GM23338 (cell line): ENCODE measurements around the gene PTPRN2. TPM values are rescaled to one million over a fixed set of nuclear protein-coding genes. Genes with fewer than 3 reads are reported as not detected.

Experiments used
- ATAC-seq: fragments of 200-7000 bp; cut with Tn5 transposase; 3 replicates; pipeline ENCODE4 v1.9.1; 2020
- DNase-seq: peaks from one replicate; pipeline ENCODE4 v3.0.0-alpha.2; 2015; ENCODE audit warnings: low spot score
- H2AFZ ChIP-seq: fragments of 200-600 bp; sonication (generic); 2 replicates; pipeline ENCODE4 v1.8.0; 2016; ENCODE audit warnings: antibody characterized with exemption, mild to moderate bottlenecking, moderate library complexity
- H3F3A ChIP-seq: fragments of 200-600 bp; sonication (generic); replicated peaks from 2 replicates; pipeline ENCODE4 v1.8.0; 2017; ENCODE audit warnings: antibody characterized with exemption, mixed run types, low read depth
- H3K27ac ChIP-seq: fragments of 200-600 bp; sonication (generic); 2 replicates; pipeline ENCODE4 v1.6.1; 2016; ENCODE audit warnings: low read depth
- H3K27me3 ChIP-seq: fragments of 200-600 bp; sonication (generic); 2 replicates; pipeline ENCODE4 v1.8.0; 2016; ENCODE audit warnings: mild to moderate bottlenecking, mixed run types, moderate library complexity; ENCODE audit not compliant: insufficient read depth
- H3K36me3 ChIP-seq: fragments of 200-600 bp; sonication (generic); 2 replicates; pipeline ENCODE4 v1.8.0; 2016; ENCODE audit warnings: mild to moderate bottlenecking; ENCODE audit not compliant: insufficient read depth
- H3K4me1 ChIP-seq: fragments of 200-600 bp; sonication (generic); 2 replicates; pipeline ENCODE4 v1.8.0; 2016; ENCODE audit warnings: mild to moderate bottlenecking, moderate library complexity; ENCODE audit not compliant: insufficient read depth
- H3K4me2 ChIP-seq: fragments of 200-600 bp; sonication (generic); 2 replicates; pipeline ENCODE4 v1.7.1; 2017; ENCODE audit warnings: mixed run types
- H3K4me3 ChIP-seq: fragments of 200-600 bp; sonication (generic); 2 replicates; pipeline ENCODE4 v1.6.1; 2016; ENCODE audit warnings: mixed run types
- H3K79me2 ChIP-seq: fragments of 200-600 bp; sonication (generic); replicated peaks from 2 replicates; pipeline ENCODE4 v1.8.0; 2017; ENCODE audit warnings: mild to moderate bottlenecking; ENCODE audit not compliant: insufficient read depth
- H3K9me2 ChIP-seq: fragments of 200-600 bp; sonication (generic); 2 replicates; pipeline ENCODE4 v1.8.0; 2017; ENCODE audit not compliant: insufficient read depth
- H4K20me1 ChIP-seq: fragments of 200-600 bp; sonication (generic); replicated peaks from 2 replicates; pipeline ENCODE4 v1.8.0; 2017; ENCODE audit warnings: mild to moderate bottlenecking; ENCODE audit not compliant: insufficient read depth
- H3K27ac Mint-ChIP-seq: 2 replicates; pipeline ENCODE4 v1.8.0; 2020; ENCODE audit warnings: inconsistent platforms, mild to moderate bottlenecking, moderate library complexity, mixed read lengths
- H3K27me3 Mint-ChIP-seq: 3 replicates; pipeline ENCODE4 v1.8.0; 2022; ENCODE audit warnings: low read depth, mild to moderate bottlenecking, moderate library complexity, mixed read lengths, inconsistent platforms; ENCODE audit not compliant: insufficient read depth, poor library complexity
- H3K36me3 Mint-ChIP-seq: 3 replicates; pipeline ENCODE4 v1.8.0; 2021; ENCODE audit warnings: low read depth, mild to moderate bottlenecking, inconsistent platforms, moderate library complexity, mixed read lengths
- H3K4me1 Mint-ChIP-seq: 3 replicates; pipeline ENCODE4 v1.8.0; 2020; ENCODE audit warnings: mild to moderate bottlenecking, inconsistent platforms, mixed read lengths
- H3K4me3 Mint-ChIP-seq: 3 replicates; pipeline ENCODE4 v1.8.0; 2021; ENCODE audit warnings: moderate library complexity, mild to moderate bottlenecking, inconsistent platforms, mixed read lengths
- H3K9me3 Mint-ChIP-seq: 3 replicates; pipeline ENCODE4 v1.8.0; 2020; ENCODE audit warnings: moderate library complexity, mild to moderate bottlenecking, inconsistent platforms, mixed read lengths
- CREB1 ChIP-seq: fragments of 250-450 bp; sonication (Bioruptor Pico); IDR thresholded peaks from 2 replicates; pipeline ENCODE4 v1.5.0; 2020; ENCODE audit warnings: low read depth, mild to moderate bottlenecking, moderate library complexity
- ETS1 ChIP-seq: IDR thresholded peaks from 2 replicates; pipeline ENCODE4 v1.6.1; 2016; ENCODE audit warnings: antibody characterized with exemption
- EZH2 ChIP-seq: fragments of 200-600 bp; sonication (generic); IDR thresholded peaks from one replicate; pipeline ENCODE4 v1.8.0; 2017; ENCODE audit warnings: antibody characterized with exemption, mild to moderate bottlenecking, low read depth; ENCODE audit not compliant: unreplicated experiment
- EZH2phosphoT487 ChIP-seq: fragments of 200-600 bp; sonication (generic); IDR thresholded peaks from one replicate; pipeline ENCODE4 v1.8.1; 2018; ENCODE audit warnings: antibody characterized with exemption; ENCODE audit not compliant: unreplicated experiment
- JUNB ChIP-seq: IDR thresholded peaks from one replicate; pipeline ENCODE4 v1.6.1; 2016; ENCODE audit warnings: antibody characterized with exemption; ENCODE audit not compliant: unreplicated experiment
- NANOG ChIP-seq: IDR thresholded peaks from 2 replicates; pipeline ENCODE4 v1.6.1; 2016; ENCODE audit warnings: antibody characterized with exemption, borderline replicate concordance
- POLR2AphosphoS5 ChIP-seq: IDR thresholded peaks from 2 replicates; pipeline ENCODE4 v1.6.1; 2016; ENCODE audit warnings: antibody characterized with exemption, low read depth
- REST ChIP-seq: IDR thresholded peaks from one replicate; pipeline ENCODE4 v1.6.1; 2018; ENCODE audit warnings: antibody characterized with exemption; ENCODE audit not compliant: unreplicated experiment
- STAT1 ChIP-seq: IDR thresholded peaks from one replicate; pipeline ENCODE4 v1.6.1; 2016; ENCODE audit warnings: antibody characterized with exemption; ENCODE audit not compliant: unreplicated experiment
- ZNF331 ChIP-seq: fragments of 250-450 bp; sonication (Bioruptor Pico); IDR thresholded peaks from 2 replicates; pipeline ENCODE4 v1.5.0; 2020; ENCODE audit warnings: low read depth, mild to moderate bottlenecking, moderate library complexity
- polyA plus RNA-seq: library from polyadenylated mRNA; unstranded; fragments of >200 nt; fragmentation: Nextera tagmentation; extraction: Ambion mirVana; gene quantifications from 2 replicates; pipeline ENCODE4 v1.2.1, GENCODE V29; 2016
- total RNA-seq: library from RNA; depleted of rRNA; stranded (reverse); fragments of >200 nt; shearing (Covaris generic); gene quantifications from 2 replicates; pipeline ENCODE4 v1.2.3, GENCODE V29; 2014

The PTPRN2 gene
- total and polyA plus RNA-seq, 2 experiments from 2014 or later: 0.87 to 4.0 TPM

- Mint-ChIP-seq H3K27me3 (peaks cover 7% of the 10 kb centered on the region), H3K4me1 (no peaks in the 10 kb centered on the region), H3K4me3 (no peak overlapping the region), H3K36me3 (peaks cover 22% of the 10 kb centered on the region), H3K9me3 (peaks cover 97% of the 10 kb centered on the region), H3K27ac (no peak overlapping the region)
- no peaks in the 10 kb centered on the region for H3K4me1 ChIP-seq
- no peak overlapping the region for H3K4me2 ChIP-seq
- H4K20me1 ChIP-seq: no peaks in the 10 kb centered on the region
- DNase-seq: no peak
- no peaks in the 10 kb centered on the region for H3K36me3 ChIP-seq
- no peaks in the 10 kb centered on the region for H3K9me2 ChIP-seq
- no peak overlapping the region for H3K27ac ChIP-seq
- H3K27me3 ChIP-seq: no peaks in the 10 kb centered on the region
- H3K79me2 ChIP-seq: no peaks in the 10 kb centered on the region
- H3K4me3 ChIP-seq: no peak overlapping the region
- H2AFZ ChIP-seq: no peak overlapping the region
- no peak for ATAC-seq
- H3F3A ChIP-seq: no peaks in the 10 kb centered on the region
- TF ChIP-seq POLR2AphosphoS5 (no peak), CREB1 (CRISPR knock-in tag) (no peak), JUNB (no peak), EZH2phosphoT487 (no peak), REST (no peak)
Measured at GRCh38 chr7:157493017-157493416, 1094.6 kb downstream of the PTPRN2 start.

- H3K4me1 ChIP-seq: no peaks in the 10 kb centered on the region
- H4K20me1 ChIP-seq: no peaks in the 10 kb centered on the region
- no peaks in the 10 kb centered on the region for H3K4me1 Mint-ChIP-seq
- H3K4me3 Mint-ChIP-seq: no peak overlapping the region
- H3K27ac Mint-ChIP-seq: no peak overlapping the region
- DNase-seq (no peak), ATAC-seq (no peak)
- H3K27ac ChIP-seq: no peak overlapping the region
- H3K4me3 ChIP-seq: no peak overlapping the region
- H3K9me3 Mint-ChIP-seq: peaks cover 97% of the 10 kb centered on the region
- H3K27me3 ChIP-seq: no peaks in the 10 kb centered on the region
- no peaks in the 10 kb centered on the region for H3F3A ChIP-seq
- no peaks in the 10 kb centered on the region for H3K36me3 ChIP-seq
- peaks cover 12% of the 10 kb centered on the region for H3K27me3 Mint-ChIP-seq
- H3K36me3 Mint-ChIP-seq: peaks cover 32% of the 10 kb centered on the region
- H3K4me2 ChIP-seq: no peak overlapping the region
- no peaks in the 10 kb centered on the region for H3K79me2 ChIP-seq
- H2AFZ ChIP-seq: no peak overlapping the region
- no peaks in the 10 kb centered on the region for H3K9me2 ChIP-seq
- TF ChIP-seq REST (no peak), ETS1 (no peak), EZH2 (no peak), NANOG (no peak), ZNF331 (CRISPR knock-in tag) (no peak), STAT1 (no peak)
Measured at GRCh38 chr7:157490465-157490912, 1097.1 kb downstream of the PTPRN2 start.
